HG03025 (cell line): ENCODE measurements around the gene SHISA6.

Source experiments
- ATAC-seq: cut with Tn5 transposase; IDR thresholded peaks from one replicate; pipeline ENCODE4 v1.9.1; 2021; ENCODE audit warnings: mild to moderate bottlenecking, moderate library complexity; ENCODE audit not compliant: unreplicated experiment, low FRiP score

SHISA6 gene

GRCh38 chr17:11511696-11512095, 270.7 kb downstream of the SHISA6 start:
- ATAC-seq = no peak

DNA sequence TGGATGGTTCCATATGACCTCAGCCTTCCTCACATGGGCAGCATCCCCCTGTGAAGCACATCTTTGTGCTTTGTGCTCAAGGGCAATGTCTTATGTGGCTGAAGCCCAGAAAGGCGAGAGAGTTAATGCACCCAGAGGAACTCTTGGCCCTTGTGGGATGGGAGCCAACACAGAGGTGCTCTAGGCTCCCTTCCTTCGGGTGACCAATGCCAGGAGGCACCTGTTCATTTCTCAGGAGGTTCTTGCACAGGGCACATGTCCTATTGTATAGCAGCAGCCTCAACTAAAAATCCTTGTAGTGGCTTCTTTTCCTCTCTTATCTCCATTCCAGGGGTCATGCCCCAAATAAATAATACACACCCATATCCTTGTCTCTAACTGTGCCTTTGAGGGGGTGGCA, 273.6 kb downstream of the SHISA6 start:
- ATAC-seq = no peak

DNA sequence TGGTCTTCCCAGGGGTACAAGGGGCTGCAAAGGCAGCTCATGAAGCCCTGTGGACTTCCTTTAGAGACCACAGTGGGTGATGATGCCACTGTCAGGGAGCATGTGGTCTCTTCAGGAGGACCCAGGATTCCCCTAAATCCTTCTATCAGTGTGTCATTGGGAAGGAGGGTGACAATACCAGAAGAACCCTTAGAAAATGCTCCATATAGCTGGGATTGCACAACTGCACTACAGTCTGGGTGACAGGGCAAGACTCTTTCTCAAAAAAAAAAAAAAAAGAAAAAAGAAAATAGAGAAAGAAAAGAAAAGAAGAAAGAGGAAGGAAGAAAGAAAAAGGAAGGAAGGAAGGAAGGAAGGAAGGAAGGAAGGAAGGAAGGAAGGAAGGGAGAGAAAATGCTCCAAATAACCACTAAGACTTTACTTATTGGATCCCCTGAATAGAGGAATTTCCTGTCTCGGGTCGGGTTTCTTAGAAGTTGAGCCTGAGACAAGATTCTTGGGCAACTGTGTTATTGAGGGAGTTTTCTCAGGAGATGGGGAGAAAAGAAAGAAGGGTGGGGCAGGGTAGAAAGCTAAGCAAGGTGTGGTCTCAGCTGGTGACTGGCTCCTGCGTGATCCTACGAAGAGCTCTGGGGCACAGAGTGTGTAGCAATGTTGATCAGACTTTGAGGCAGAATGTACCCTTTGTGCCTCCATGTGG, 274.1 kb downstream of the SHISA6 start:
- no peak for ATAC-seq

- no peak for ATAC-seq
Observed at GRCh38 chr17:11515901-11516300, 274.9 kb downstream of the SHISA6 start.

GRCh38 chr17:11535231-11535630, 294.2 kb downstream of the SHISA6 start:
- no peak for ATAC-seq

- ATAC-seq = no peak
Observed at GRCh38 chr17:11538366-11538765, 297.4 kb downstream of the SHISA6 start.

- ATAC-seq = no peak
Observed at GRCh38 chr17:11539637-11540036, 298.6 kb downstream of the SHISA6 start.

DNA sequence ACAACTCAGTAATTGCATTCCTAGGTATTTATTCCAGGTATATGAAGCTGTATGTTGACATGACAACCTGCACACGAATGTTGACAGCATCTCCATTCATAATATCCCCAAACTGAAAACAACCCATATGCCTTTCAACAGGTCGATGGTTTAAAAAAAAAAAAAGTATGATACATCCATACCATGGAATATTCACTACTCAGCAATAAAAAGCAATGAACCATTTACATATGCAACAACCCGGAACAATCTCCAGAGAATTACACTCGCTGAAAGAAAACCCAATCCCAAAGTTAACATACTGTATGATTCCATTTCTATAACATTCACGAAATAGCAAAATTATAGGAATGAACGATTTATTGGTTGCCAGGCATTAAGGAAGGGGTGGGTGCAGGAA, 304.0 kb downstream of the SHISA6 start:
- no peak for ATAC-seq

DNA sequence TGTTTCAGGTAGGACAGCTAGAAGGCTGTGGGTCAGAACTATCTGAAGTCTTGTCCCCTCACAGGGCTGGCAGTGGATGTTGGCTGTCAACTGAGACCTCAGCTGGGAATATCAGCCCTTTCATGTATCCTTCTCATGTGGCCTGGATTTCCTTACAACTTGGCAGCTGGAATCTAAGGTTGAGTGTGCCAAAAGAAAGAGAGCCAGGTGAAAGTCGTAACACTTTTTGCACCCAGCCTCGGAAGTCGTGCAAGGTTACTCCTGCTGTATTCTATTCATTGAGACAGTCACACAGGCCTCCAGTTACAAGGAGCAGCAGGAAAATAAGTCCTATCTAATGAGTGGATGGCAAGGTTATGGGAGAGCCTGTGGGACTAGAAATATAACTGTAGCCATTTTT, 304.7 kb downstream of the SHISA6 start:
- no peak for ATAC-seq

GRCh38 chr17:11547853-11548252, 306.8 kb downstream of the SHISA6 start:
- no peak for ATAC-seq

- ATAC-seq = no peak
Observed at GRCh38 chr17:11548398-11548797, 307.4 kb downstream of the SHISA6 start.

DNA sequence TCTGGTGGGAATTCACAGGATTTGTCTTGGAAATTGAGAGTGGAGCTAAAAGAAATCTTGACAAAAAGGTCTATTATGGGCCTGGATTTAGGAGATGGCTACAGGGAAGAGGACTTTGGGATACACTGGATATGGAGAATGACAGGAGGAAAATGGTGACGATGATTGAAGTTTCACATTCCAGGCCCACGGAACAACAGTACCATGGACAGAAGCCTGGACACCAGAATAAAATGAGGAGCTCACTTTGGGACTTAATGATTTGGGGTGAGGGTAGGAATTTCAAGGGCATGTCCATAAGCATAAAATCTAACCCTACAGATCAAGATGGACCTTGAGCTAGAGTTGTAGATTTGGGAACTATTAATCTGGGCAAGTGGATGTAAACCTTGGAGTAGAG, 309.4 kb downstream of the SHISA6 start:
- ATAC-seq = no peak

- ATAC-seq = no peak
Observed at GRCh38 chr17:11551442-11551841, 310.4 kb downstream of the SHISA6 start.

- no peak for ATAC-seq
Observed at GRCh38 chr17:11553135-11553534, 312.1 kb downstream of the SHISA6 start.

DNA sequence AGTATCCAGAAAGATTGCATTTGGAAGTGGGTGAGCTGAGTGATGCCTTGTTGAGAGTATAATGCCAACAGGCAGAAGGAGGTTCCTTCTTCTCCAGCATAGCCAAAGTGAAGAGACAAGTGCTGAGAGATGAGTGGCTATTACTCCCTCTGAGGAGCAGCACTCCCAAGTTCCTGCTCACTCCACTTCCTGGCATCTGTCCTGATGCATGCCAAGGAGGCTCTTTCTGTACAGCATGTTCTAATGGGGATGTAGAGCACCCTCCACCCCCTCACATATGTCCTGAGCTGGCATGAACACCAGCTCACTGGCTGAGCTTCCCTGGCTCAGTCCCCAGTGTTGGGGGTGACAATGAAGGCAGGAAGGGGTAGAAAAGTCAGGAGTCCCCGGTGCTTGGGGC, 313.0 kb downstream of the SHISA6 start:
- ATAC-seq = no peak

GRCh38 chr17:11554542-11554941, 313.5 kb downstream of the SHISA6 start:
- no peak for ATAC-seq

GRCh38 chr17:11555530-11555929, 314.5 kb downstream of the SHISA6 start:
- no peak for ATAC-seq

- no peak for ATAC-seq
Observed at GRCh38 chr17:11557727-11558452, 316.9 kb downstream of the SHISA6 start.

DNA sequence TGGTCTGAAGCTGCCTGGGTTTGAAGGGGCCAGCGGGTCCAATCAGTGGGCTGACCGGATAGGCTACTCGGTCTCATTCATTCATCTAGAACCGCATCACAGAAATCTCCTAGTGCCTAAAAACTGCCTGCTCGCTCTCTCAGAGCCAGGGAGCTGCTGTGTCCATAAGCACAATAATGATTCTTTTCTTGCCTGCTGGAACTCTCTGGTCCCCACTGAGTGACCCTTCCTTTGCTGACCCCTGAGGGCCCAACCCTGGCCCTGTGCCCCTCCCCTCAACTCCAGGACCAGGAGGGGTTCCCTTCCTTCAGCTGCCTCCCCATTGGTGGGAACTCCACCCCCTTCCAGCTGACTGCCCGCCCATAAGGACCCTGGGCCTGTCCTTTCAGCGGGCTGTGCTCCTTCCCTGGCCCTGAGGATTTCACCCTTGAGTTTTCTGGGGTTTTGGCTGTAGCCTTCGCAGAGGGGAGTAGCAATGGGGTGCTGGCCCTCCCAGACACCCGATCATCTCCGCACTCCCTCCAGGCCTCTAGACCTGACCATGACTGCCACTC, 317.7 kb downstream of the SHISA6 start:
- ATAC-seq = no peak

- no peak for ATAC-seq
Observed at GRCh38 chr17:11559601-11560000, 318.6 kb downstream of the SHISA6 start.

- ATAC-seq = no peak
Observed at GRCh38 chr17:11561281-11561680, 320.3 kb downstream of the SHISA6 start.

- no peak for ATAC-seq
Observed at GRCh38 chr17:11561702-11562101, 320.7 kb downstream of the SHISA6 start.
